Activated CD8-positive, alpha-beta memory T cell treated with anti-CD3 and anti-CD28 coated beads, Interleukin-2, amount 10 ng/mL, durations not matched to agents 7 days and 5 days (primary cell): ENCODE results near the gene MAT1A. TPM values are rescaled to one million over a fixed set of nuclear protein-coding genes. Genes with fewer than 3 reads are reported as not detected.

Experiments used
- ATAC-seq: fragments of 150-1000 bp; cut with Tn5 transposase; one replicate; pipeline ENCODE4 v1.10.0; 2021; ENCODE audit warnings: moderate library complexity
- CTCF ChIA-PET: fragments of 350-600 bp; sonication (Branson Sonifier 250); formaldehyde crosslinking; loops from one replicate; lab custom pipeline; 2021; ENCODE audit warnings: antibody characterized with exemption; lab: Charles Lee
- DNase-seq: peaks from one replicate; pipeline ENCODE4 v3.0.0-alpha.2; 2020
- H3K27ac Mint-ChIP-seq: one replicate; pipeline ENCODE4 v1.8.0; 2021; ENCODE audit warnings: mild to moderate bottlenecking, mixed read lengths
- H3K27me3 Mint-ChIP-seq: one replicate; pipeline ENCODE4 v1.8.0; 2021; ENCODE audit warnings: mixed read lengths
- H3K36me3 Mint-ChIP-seq: one replicate; pipeline ENCODE4 v1.8.0; 2021; ENCODE audit warnings: mild to moderate bottlenecking, mixed read lengths
- H3K4me1 Mint-ChIP-seq: one replicate; pipeline ENCODE4 v1.8.0; 2021; ENCODE audit warnings: mixed read lengths
- H3K4me3 Mint-ChIP-seq: one replicate; pipeline ENCODE4 v1.8.0; 2021; ENCODE audit warnings: mild to moderate bottlenecking, moderate library complexity, mixed read lengths
- H3K9me3 Mint-ChIP-seq: one replicate; pipeline ENCODE4 v1.8.0; 2022; ENCODE audit warnings: low read depth, mixed read lengths
- total RNA-seq, 2 experiments: library from RNA; stranded (reverse); gene quantifications; one replicate each; pipeline ENCODE4 v1.2.3, GENCODE V29; 2021

MAT1A gene
- total RNA-seq, 2 experiments from 2014 or later: not detected

DNA sequence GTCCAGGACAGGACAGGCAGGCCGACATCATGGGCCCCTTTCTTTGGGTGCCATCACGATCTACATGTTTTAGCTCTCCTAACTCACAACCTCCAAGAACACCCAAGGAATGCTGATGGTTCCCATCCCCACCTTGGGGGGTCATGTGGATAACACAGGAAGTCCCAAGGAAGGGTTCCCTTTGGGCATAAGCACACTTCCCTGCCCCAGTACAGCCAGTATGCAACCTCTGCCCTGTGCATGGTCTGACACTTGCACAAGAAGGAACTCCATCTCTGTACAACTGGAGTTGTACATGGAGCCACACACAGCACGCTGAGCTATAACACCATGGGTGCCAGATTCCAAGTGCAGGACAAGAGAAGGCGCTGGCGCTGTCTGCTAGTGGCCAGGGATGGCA lies 11.0 kb downstream of the MAT1A start:
- CTCF ChIA-PET: no interaction called here
- Mint-ChIP-seq H3K27me3 (no peaks in the 10 kb centered on the region), H3K36me3 (no peaks in the 10 kb centered on the region), H3K4me1 (no peaks in the 10 kb centered on the region), H3K4me3 (no peak overlapping the region), H3K9me3 (no peaks in the 10 kb centered on the region), H3K27ac (no peak overlapping the region)
- DNase-seq (peak; percentile 28), ATAC-seq (no peak)

- Mint-ChIP-seq H3K27me3 (no peaks in the 10 kb centered on the region), H3K9me3 (no peaks in the 10 kb centered on the region), H3K27ac (no peak overlapping the region), H3K4me1 (no peaks in the 10 kb centered on the region), H3K4me3 (no peak overlapping the region), H3K36me3 (no peaks in the 10 kb centered on the region)
- peak; percentile 36 for DNase-seq
- ATAC-seq: no peak
- CTCF ChIA-PET: no interaction called here
Observed at GRCh38 chr10:80277567-80278250, 11.7 kb downstream of the MAT1A start.

DNA sequence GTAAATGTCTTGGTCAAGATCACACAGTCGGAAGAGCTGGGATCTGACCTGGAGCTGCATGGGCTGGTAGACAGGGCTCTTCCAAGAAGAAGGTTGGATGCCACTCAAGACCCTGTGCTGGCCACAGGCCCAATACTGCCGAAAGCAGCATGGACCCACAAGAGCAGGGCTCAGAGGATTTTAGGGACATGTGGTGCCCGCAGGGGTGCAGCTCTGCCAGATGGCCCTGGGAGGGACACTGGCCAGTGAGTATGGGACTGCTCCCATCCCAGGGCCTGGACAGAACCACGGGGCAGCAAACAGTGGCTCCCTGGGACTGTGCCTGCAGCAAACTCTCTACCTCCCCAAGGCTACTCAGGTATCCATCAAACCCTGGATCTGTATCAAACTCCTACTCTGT lies 12.4 kb downstream of the MAT1A start:
- no peaks in the 10 kb centered on the region for H3K9me3 Mint-ChIP-seq
- no peak overlapping the region for H3K4me3 Mint-ChIP-seq
- no peaks in the 10 kb centered on the region for H3K36me3 Mint-ChIP-seq
- ATAC-seq (no peak), DNase-seq (peak; percentile 16)
- H3K27ac Mint-ChIP-seq: no peak overlapping the region
- H3K4me1 Mint-ChIP-seq: no peaks in the 10 kb centered on the region
- CTCF ChIA-PET: no interaction called here
- no peaks in the 10 kb centered on the region for H3K27me3 Mint-ChIP-seq

DNA sequence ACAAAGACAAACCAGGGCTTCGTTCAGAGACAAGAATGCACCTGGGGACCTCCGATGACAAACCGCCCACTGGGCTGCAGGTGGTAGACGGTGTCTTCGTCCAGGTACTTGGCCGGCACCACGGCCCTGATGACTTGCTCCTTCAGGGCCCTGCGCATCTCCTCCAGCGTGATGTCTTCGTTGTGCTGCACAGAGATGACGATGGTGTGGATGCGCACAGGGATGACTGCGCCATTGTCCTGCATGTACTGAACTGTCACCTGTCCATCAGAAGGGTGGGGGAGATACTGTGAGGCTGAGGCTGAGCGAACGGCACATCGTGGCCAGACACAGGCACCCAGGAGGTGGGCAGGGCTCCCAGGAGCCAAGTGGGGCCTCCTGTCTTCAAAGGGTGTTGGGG lies 13.1 kb downstream of the MAT1A start:
- Mint-ChIP-seq H3K4me3 (no peak overlapping the region), H3K36me3 (no peaks in the 10 kb centered on the region), H3K9me3 (no peaks in the 10 kb centered on the region), H3K27me3 (no peaks in the 10 kb centered on the region), H3K4me1 (no peaks in the 10 kb centered on the region), H3K27ac (no peak overlapping the region)
- peak; percentile 35 for DNase-seq
- CTCF ChIA-PET: no interaction called here
- ATAC-seq: no peak

DNA sequence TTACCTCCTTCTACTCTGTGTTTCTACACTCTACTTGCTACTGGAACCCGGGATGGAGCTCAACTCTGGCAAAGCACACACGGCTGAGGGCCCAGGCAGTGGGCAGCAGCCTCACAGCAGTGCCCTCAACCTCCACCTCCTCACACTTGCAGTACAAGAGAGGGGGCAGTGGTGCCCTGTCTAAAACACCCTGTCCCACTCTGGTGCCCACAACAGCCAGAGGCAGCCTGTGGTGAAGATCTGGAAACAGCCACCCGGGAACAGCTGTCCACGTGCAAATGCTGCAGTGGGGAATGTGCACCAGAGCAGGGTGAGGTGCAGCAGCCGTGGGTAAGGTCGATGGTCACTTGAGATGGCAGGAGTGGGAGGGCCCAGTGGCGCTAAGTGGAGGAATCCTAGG lies 13.7 kb downstream of the MAT1A start:
- ATAC-seq (no peak), DNase-seq (peak; percentile 19)
- CTCF ChIA-PET: no interaction called here
- H3K4me3 Mint-ChIP-seq: no peak overlapping the region
- H3K36me3 Mint-ChIP-seq: no peaks in the 10 kb centered on the region
- no peak overlapping the region for H3K27ac Mint-ChIP-seq
- H3K27me3 Mint-ChIP-seq: no peaks in the 10 kb centered on the region
- H3K4me1 Mint-ChIP-seq: no peaks in the 10 kb centered on the region
- H3K9me3 Mint-ChIP-seq: no peaks in the 10 kb centered on the region

- CTCF ChIA-PET: no interaction called here
- no peak overlapping the region for H3K27ac Mint-ChIP-seq
- H3K4me3 Mint-ChIP-seq: no peak overlapping the region
- H3K4me1 Mint-ChIP-seq: no peaks in the 10 kb centered on the region
- ATAC-seq: no peak
- no peaks in the 10 kb centered on the region for H3K36me3 Mint-ChIP-seq
- H3K27me3 Mint-ChIP-seq: no peaks in the 10 kb centered on the region
- no peaks in the 10 kb centered on the region for H3K9me3 Mint-ChIP-seq
- DNase-seq: peak; percentile 25
Observed at GRCh38 chr10:80275135-80275498, 14.3 kb downstream of the MAT1A start.

DNA sequence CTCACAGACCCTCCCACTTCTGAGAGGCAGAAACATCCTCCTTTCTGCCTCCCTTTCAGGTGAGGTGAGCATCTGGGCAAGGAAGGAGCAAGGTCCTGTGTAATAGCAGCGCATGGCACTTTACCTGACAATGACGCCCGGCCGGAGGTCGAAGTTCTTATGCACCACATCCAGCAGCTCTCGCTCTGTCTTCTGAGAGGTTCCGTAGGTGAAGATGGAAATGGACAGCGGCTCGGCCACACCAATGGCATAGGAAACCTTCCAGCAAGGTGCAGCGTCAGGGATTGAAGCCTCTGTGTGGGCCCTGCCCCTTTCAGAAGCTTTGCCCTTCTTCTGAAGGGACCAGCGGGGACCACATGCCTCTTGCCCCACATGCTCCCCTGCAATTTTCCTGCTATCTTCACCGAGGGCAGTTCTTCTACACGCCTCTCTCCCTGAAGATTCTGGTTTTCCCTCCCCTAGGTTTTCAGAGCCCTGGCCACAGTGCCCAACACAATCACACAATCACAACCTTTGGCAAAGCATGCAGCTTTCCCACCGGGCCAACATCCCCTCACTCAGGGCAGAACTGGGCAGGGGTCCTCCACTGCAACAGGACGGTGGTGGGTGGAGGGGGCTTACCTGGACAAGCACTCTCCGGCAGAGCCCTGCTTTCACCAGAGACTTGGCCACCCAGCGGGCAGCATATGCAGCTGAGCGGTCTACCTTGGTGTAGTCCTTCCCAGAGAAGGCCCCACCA lies 14.9 kb downstream of the MAT1A start:
- peak; percentile 29 for DNase-seq
- ATAC-seq: no peak
- Mint-ChIP-seq H3K4me3 (no peak overlapping the region), H3K27ac (no peak overlapping the region), H3K4me1 (no peaks in the 10 kb centered on the region), H3K27me3 (no peaks in the 10 kb centered on the region), H3K36me3 (no peaks in the 10 kb centered on the region), H3K9me3 (no peaks in the 10 kb centered on the region)
- CTCF ChIA-PET: no interaction called here

- H3K4me3 Mint-ChIP-seq: no peak overlapping the region
- H3K27me3 Mint-ChIP-seq: peaks cover 1% of the 10 kb centered on the region
- H3K4me1 Mint-ChIP-seq: no peaks in the 10 kb centered on the region
- H3K27ac Mint-ChIP-seq: no peak overlapping the region
- CTCF ChIA-PET: interaction anchor here (1.4 kb wide), 1 partner anchor 13 kb away, joined by 3 read pairs; no protein-coding TSS in a partner anchor
- no peaks in the 10 kb centered on the region for H3K36me3 Mint-ChIP-seq
- ATAC-seq (no peak), DNase-seq (no peak)
- no peaks in the 10 kb centered on the region for H3K9me3 Mint-ChIP-seq
Observed at GRCh38 chr10:80273523-80274170, 15.8 kb downstream of the MAT1A start.

GRCh38 chr10:80272793-80273522 lies 16.5 kb downstream of the MAT1A start:
- Mint-ChIP-seq H3K4me1 (no peaks in the 10 kb centered on the region), H3K27me3 (peaks cover 8% of the 10 kb centered on the region), H3K4me3 (no peak overlapping the region), H3K9me3 (no peaks in the 10 kb centered on the region), H3K36me3 (no peaks in the 10 kb centered on the region), H3K27ac (no peak overlapping the region)
- ATAC-seq (no peak), DNase-seq (no peak)
- CTCF ChIA-PET: interaction anchor here (1.4 kb wide), 1 partner anchor 12 kb away, joined by 3 read pairs; no protein-coding TSS in a partner anchor

GRCh38 chr10:80271416-80271815 lies 18.0 kb downstream of the MAT1A start:
- ATAC-seq (no peak), DNase-seq (no peak)
- CTCF ChIA-PET: no interaction called here
- H3K4me3 Mint-ChIP-seq: no peak overlapping the region
- peaks cover 11% of the 10 kb centered on the region for H3K27me3 Mint-ChIP-seq
- no peak overlapping the region for H3K27ac Mint-ChIP-seq
- H3K4me1 Mint-ChIP-seq: no peaks in the 10 kb centered on the region
- no peaks in the 10 kb centered on the region for H3K36me3 Mint-ChIP-seq
- H3K9me3 Mint-ChIP-seq: no peaks in the 10 kb centered on the region

GRCh38 chr10:80270887-80271286 lies 18.6 kb downstream of the MAT1A start:
- CTCF ChIA-PET: interaction anchor here (3.2 kb wide), 1 partner anchor 10 kb away, joined by 9 read pairs; no protein-coding TSS in a partner anchor
- Mint-ChIP-seq H3K36me3 (no peaks in the 10 kb centered on the region), H3K9me3 (no peaks in the 10 kb centered on the region), H3K27me3 (peaks cover 11% of the 10 kb centered on the region), H3K4me3 (no peak overlapping the region), H3K27ac (no peak overlapping the region), H3K4me1 (no peaks in the 10 kb centered on the region)
- no peak for DNase-seq
- no peak for ATAC-seq

DNA sequence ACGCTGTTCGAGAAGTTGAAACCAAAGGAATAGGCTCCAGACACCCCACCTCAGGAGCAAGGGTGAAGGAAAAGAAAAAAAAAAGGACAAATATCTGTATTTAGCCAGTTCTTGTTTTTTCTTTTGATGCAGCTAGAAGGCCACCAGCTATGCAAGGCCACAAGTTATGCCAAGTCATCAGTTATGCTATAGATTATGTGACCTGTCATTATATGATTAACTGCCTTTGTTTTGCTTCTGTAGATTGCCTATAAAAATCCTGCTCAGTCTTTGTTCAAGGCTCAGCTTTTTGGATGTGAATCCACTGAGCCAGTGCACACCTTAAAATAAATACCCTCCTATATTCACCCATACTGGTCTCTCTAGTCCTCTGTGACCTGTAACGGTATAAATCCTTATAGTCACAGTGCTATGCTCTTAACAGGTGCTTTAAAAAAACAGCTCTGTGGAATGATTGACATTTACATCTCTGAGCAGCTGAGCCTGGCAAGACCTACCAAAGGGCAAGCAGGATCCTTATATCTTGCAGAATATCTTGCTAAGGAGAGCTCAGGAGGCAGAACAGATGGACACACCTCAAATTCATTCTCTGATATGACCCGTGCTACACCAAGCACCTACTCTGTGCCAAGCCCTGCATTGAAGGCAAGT lies 20.4 kb downstream of the MAT1A start:
- Mint-ChIP-seq H3K36me3 (no peaks in the 10 kb centered on the region), H3K4me3 (no peak overlapping the region), H3K27me3 (peaks cover 19% of the 10 kb centered on the region), H3K27ac (no peak overlapping the region), H3K9me3 (no peaks in the 10 kb centered on the region), H3K4me1 (no peaks in the 10 kb centered on the region)
- no peak for ATAC-seq
- CTCF ChIA-PET: interaction anchor here (3.2 kb wide), 1 partner anchor 8 kb away, joined by 9 read pairs; no protein-coding TSS in a partner anchor
- DNase-seq: no peak

DNA sequence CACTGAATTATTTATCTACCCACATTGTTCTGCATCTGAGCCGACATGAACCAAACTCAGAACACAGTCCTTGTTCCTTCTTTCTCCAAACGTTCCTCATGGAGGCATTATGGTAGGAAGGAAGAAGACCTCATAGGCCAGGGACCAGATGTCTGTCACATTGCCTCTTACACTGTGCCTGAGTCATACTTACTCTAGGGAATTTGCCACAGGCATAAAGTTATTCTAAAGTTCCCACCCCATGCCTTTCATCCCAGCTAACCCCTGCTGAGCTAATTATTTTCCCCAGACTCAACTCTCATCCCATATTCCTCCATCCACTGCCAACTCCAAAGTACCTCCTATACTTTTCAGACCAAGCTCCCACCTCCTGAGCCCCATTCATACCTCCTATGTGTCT lies 21.2 kb downstream of the MAT1A start:
- H3K4me1 Mint-ChIP-seq: no peaks in the 10 kb centered on the region
- no peak overlapping the region for H3K27ac Mint-ChIP-seq
- CTCF ChIA-PET: interaction anchor here (3.2 kb wide), 1 partner anchor 7 kb away, joined by 9 read pairs; no protein-coding TSS in a partner anchor
- H3K36me3 Mint-ChIP-seq: no peaks in the 10 kb centered on the region
- H3K9me3 Mint-ChIP-seq: no peaks in the 10 kb centered on the region
- no peak overlapping the region for H3K4me3 Mint-ChIP-seq
- ATAC-seq (no peak), DNase-seq (no peak)
- peaks cover 26% of the 10 kb centered on the region for H3K27me3 Mint-ChIP-seq
